LNCAP (cell line): ENCODE measurements around the gene USP48.

Source experiments
- TF ChIP-seq, protein P1 (sequence below): fragments of 450-650 bp; IDR thresholded peaks from 2 replicates; pipeline ENCODE4 v1.5.1; 2017; ENCODE audit warnings: mild to moderate bottlenecking

The USP48 gene

DNA sequence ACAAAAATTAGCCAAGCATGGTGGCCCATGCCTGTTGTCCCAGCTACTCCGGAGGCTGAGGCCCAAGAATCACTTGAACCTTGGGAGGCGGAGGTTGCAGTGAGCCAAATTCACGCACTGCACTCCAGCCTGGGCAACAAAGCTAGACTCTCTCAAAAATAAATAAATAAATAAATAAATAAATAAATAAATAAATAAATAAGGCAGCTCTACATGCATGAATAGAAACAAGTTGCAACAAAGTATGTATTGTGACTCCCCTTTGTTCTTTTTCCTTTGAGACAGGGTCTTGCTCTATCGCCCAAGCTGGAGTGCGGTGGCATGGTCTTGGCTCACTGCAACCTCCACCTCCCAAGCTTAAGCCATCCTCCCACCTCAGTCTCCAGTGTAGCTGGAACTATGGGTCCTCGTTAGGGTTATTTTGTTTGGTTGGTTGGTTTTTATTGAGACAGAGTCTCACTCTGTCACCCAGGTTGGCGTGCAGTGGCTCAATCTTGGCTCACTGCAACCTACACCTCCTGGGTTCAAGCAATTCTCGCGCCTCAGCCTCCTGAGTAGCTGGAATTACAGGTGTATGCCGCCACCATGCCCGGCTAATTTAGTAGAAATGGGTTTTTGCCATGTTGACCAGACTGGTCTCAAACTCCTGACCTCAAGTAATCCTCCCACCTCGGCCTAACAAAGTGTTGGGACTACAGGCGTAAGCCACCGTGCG, 8.0 kb downstream of the USP48 start:
- TF ChIP-seq, protein P1, sequence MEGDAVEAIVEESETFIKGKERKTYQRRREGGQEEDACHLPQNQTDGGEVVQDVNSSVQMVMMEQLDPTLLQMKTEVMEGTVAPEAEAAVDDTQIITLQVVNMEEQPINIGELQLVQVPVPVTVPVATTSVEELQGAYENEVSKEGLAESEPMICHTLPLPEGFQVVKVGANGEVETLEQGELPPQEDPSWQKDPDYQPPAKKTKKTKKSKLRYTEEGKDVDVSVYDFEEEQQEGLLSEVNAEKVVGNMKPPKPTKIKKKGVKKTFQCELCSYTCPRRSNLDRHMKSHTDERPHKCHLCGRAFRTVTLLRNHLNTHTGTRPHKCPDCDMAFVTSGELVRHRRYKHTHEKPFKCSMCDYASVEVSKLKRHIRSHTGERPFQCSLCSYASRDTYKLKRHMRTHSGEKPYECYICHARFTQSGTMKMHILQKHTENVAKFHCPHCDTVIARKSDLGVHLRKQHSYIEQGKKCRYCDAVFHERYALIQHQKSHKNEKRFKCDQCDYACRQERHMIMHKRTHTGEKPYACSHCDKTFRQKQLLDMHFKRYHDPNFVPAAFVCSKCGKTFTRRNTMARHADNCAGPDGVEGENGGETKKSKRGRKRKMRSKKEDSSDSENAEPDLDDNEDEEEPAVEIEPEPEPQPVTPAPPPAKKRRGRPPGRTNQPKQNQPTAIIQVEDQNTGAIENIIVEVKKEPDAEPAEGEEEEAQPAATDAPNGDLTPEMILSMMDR, result no peak

DNA sequence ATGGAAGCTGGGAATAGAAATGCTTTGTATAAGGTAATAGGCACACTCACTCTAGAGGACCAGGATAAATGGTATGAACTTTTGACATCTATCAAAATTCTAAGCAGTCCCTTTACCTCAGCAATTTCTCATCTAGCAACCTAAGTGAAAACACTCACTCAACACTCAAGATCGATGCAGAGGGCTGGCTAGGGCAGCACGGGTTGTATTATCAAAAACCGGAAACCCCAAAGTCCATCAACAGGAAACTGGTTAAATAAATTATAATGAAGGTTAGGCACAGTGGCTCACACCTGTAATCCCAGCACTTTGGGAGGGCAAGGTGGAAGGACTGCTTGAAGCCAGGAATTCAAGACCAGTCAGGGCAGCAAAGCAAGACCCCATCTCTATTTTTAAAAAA, 9.4 kb downstream of the USP48 start:
- TF ChIP-seq, protein P1, result no peak

DNA sequence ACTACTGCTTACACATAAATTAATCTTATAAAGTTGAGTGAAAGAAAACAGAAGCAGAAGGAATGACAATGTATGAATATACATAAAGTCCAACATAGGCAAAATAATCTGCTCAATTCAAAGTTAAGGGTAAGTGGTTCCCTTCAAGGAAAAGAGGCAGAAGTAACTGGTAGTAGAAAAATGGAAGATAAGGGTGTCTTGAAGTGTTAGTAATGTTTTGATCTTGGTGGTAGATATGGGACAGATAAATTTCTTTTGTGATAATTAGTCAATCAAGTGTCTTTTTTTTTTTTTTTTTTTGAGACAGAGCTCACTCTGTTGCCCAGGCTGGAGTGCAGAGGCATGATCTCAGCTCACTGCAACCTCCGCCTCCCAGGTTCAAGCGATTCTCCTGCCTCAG, 12.7 kb downstream of the USP48 start:
- TF ChIP-seq, protein P1, result no peak

DNA sequence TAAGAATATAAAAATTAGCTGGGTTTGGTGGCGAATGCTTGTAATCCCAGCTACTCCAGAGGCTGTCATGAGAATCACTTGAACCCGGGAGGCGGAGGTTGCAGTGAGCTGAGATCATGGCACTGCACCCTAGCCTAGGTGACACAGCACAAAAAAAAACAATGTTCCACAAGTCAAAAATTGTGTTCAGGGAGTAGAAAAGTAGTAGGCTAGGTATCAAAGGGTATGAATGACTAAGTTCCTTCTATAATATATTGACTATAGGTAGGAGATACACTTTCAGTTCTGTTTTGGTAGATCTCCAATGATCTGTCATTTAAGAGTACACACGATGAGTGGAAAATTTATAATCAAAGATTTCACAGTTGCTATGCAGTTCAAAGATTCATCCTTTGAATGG, 16.7 kb downstream of the USP48 start:
- TF ChIP-seq, protein P1, result no peak

DNA sequence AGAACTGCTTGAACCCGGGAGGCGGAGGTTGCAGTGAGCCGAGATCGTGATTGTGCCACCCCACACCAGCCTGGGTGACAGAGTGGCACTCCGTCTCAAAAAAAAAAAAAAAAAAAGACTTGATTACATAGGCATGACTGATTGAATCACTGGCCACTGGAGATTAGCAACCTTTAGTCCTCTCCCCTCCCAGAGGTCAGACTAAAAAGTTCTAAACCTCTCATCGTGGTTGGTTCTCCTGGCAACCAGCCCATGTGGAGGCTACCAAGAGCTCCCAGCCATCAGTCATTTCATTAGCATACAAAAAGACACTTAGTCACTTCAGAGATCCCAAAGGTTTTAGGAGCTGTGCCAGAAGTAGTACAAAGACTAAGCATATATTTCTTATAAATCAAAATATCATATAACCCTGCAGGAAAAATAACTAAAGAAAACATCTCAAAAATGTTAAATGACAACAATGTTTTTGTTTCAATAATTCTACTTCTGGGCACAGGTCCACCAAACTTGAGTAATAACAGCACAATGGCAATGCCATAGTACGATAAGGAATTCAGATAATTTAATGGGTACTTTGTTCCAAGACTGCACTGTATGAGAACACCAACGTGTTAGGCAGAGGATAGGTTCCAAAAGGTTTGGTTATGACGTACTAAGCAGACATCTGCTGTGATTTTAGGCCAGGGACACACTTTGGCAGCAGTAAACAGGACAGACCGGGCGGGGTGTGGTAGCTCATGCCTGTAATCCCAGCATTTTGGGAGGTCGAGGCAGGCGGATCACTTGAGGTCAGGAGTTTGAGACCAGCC, 18.1 kb downstream of the USP48 start:
- TF ChIP-seq, protein P1, result no peak

DNA sequence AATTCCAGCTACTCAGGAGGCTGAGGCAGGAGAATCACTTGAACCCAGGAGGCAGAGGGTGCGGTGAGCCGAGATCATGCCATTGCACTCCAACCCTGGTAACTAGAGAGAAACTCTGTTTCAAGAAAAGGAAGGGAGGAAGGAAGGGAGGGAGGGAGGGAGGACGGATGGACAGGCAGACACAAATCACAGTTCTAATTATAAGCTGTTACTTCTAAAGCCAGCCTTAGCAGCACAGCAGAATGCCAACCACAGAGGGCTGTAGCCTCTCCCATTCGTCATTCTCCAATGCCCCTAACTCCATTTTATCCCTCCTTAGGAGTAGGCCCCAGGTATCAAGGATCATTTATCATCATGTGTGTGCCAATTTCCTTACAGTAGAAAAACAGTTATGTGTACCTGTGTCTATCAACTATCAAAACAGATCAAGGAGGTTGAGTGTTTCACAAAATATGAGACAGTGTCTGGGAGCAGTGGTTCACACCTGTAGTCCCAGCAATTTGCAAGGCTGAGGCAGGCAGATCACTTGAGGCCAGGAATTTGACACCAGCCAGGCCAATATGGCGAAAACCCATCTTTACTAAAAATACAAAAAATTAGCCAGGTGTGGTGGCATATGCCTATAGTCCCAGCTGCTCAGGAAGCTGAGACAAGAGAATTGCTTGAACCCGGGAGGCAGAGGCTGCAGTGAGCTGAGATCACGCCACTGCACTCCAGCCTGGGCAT, 19.1 kb downstream of the USP48 start:
- TF ChIP-seq, protein P1, result no peak

DNA sequence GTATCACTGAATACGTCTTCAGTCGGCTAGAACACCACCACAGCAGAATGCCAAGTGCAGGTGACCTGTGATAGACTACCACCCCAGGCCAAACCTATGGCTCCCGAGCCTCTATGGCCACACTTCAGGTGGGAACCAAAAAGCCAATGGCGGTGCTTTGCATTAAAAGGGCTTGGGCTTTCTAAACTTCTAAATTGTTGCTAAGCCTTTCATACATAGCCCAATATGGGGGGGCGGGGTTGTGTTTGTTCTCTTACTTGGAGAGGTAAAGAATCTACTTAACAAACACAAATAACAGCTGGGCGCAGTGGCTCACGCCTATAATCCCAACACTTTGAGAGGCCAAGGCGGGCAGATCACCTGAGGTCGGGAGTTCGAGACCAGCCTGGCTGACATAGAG, 19.7 kb downstream of the USP48 start:
- TF ChIP-seq, protein P1, result no peak
